HG03460 (cell line): ENCODE data around the gene SGK2.
"Not testable (repeated sequence)": the region's sequence is repeated elsewhere in the genome, so short reads cannot be mapped to it uniquely, and the experiment has no call there.

Experiments used
- ATAC-seq: cut with Tn5 transposase; IDR thresholded peaks from one replicate; pipeline ENCODE4 v1.9.1; 2021; ENCODE audit not compliant: unreplicated experiment

Gene SGK2

DNA sequence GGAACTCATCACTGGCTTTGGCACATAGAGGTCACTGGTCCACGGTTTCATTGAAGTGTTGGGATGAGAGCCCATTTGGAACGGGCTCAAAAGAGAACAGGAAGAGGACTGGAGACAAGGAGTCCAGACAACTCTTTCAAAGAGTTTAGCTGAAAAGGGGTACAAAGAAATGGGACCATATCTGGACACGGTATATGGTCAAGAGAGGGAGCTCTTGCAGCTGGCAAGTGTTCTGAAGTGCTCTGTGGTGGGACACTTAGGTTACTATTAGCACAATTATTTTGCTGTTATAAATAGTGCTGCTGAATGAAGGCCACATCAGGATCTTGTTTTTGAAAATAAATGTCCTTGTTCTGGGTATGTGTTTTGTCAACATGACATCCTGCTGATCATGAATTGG, 4.6 kb downstream of the SGK2 start:
- ATAC-seq: no peak

GRCh38 chr20:43563991-43564390, 5.2 kb downstream of the SGK2 start:
- ATAC-seq: no peak

DNA sequence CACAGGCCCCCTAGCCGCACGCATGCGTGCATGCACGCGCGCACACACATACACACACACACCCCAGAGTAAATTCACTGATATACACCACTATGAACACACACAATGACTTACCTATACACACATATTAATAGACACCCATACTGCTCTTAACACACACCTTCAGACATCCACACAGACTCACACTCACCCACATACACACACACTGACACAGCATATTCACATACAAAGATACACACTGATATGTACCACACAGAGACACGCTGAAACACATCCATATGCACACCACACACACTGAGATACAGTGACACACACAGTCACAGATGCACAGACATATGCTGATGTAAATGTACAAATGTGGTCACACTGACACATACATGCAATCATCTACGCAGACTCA, 5.6 kb downstream of the SGK2 start:
- no peak for ATAC-seq

DNA sequence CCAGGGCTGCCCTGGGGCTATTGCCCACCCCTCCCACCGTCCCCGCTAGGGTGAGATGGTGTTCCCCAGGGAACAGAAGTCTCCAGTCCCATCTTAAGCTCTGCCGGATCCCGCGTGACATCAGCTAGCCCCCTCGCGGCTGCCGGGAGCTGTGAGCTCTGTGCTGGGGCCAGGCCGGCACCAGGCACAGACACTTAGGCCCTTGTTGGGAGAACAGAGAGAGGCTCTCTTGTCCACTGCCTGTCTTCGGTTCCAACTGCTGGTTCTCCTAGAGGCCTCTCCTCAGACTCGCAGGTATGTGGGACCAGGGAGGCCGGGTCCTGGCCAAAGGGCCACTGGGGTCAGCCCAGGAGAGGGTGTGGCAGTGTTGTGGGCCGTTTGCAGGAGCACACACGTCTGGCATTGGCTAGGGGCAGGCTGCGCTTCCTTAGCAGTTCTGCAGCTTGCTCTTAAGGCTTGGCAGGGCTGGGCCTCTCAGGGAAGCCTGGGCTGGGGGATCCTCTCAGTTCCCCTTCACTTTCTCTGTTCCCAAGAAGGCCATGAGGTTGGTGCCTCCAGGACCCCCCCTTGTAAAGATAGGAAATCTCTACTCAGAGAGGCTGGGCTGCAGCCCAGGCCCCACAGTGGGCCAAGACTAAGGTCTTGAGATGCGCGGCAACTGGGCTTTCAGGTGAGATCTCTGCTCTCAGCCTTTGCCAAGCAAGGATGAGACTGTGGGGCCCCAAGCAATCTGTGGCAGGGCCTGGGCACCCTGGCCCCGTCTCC, 6.3 kb downstream of the SGK2 start:
- no peak for ATAC-seq

DNA sequence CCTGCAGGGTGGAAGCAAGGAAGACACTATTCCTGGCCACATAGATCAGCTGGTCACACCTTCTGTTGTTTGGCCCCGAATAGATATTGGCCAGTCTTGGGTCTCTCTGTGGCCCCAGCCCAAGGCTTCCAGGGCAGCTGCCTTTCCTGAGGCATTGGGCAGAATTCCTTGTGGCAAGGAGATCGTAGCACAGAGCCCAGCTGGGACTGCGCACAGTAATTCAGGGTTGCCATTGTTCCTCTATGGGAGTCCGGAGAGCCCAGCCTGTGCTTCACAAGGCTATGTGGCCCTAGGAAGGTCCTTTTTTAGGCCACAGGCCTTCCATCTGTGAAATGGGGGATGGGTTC, 6.9 kb downstream of the SGK2 start:
- no peak for ATAC-seq

DNA sequence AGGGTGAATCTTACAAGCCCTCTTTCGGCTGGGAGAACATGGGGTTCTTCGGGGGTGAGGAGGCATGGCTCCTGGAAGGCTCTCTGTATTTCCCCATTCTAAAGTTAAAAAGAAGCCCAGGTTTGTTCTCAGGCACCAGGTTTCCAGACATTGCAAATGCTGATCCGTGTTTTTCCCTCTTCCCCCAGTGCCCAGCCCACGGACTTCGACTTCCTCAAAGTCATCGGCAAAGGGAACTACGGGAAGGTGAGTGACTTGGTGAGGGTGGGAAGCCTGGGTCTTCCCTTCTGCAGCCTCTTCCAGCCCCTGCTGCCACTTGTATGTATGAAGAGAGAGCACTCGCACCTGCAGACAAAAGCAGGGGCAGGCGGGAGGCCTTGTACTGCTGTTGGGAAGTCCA, 8.7 kb downstream of the SGK2 start:
- no peak for ATAC-seq

GRCh38 chr20:43568706-43569105, 9.9 kb downstream of the SGK2 start:
- ATAC-seq: no peak

- no peak for ATAC-seq
Observed at GRCh38 chr20:43569282-43569681, 10.5 kb downstream of the SGK2 start.

GRCh38 chr20:43570496-43570895, 11.7 kb downstream of the SGK2 start:
- ATAC-seq: no peak

DNA sequence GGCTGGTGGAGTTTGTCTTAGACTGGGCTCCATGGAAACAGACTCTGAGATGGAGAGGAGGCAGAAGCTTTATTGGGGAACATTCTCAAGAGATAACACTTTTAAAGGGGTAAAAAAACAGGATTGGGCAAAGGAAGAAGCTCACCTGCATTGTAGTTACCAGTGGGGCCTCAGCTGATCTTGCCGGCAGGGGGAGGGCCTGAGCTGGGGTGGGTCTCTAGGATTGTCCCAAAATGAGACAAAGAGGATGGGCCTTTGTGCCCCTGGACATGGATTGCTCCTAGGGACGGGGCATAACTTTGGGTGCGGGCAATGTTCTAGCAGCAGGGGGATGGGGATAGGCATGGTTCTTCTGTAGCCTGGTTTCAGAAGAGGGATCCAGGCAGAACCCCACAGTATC, 12.5 kb downstream of the SGK2 start:
- ATAC-seq: no peak

GRCh38 chr20:43571771-43572170, 12.9 kb downstream of the SGK2 start:
- no peak for ATAC-seq

- no peak for ATAC-seq
Observed at GRCh38 chr20:43572891-43573290, 14.1 kb downstream of the SGK2 start.

DNA sequence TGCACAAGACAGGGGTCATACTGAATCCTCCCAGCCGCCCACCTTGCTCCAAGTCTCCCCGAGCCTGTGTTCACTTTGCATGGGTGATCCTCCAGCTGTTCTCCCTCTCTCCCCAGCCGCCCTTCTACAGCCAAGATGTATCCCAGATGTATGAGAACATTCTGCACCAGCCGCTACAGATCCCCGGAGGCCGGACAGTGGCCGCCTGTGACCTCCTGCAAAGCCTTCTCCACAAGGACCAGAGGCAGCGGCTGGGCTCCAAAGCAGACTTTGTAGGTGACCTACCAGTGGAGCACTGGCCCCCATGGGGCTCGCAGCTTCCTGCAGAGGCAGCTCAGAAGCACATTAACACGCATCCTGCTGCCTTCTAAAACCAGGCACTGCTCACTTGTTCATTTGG, 17.3 kb downstream of the SGK2 start:
- ATAC-seq: no peak

- no peak for ATAC-seq
Observed at GRCh38 chr20:43579861-43580793, 21.3 kb downstream of the SGK2 start.

DNA sequence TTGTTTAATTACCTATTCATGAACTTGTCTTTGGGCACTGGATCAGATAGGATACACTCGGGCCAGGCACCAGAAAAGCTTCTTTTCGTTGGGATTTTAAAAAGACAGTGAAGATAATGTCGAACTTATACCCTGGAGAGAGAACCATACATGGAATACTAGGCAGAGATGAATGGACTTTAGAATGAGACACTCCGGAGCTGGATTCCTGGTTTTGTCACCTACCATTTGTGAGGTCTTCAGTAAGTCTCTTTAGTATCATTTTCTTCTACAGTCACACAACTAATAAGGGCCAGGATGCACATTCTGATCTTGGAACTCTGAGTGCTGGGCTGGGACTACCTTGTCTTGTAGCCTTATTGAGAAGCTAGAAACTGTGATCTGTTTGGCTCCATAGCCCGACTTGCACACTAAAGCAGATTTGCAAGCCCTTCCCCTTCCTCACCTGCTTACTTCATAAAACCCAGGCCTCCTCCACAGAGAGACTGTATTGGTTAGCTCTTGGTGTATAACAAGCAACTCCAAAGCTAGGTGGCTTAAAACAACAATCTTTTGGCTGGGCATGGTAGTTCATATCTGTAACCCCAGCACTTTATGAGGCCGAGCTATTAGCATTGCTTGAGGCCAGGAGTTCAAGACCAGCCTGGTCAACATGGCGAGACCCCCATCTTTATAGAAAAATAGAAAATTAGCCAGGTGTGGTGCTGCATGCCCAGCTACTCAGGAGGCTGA, 24.5 kb downstream of the SGK2 start:
- no peak for ATAC-seq

- no peak for ATAC-seq
Observed at GRCh38 chr20:43583982-43584432, 25.2 kb downstream of the SGK2 start.

GRCh38 chr20:43584448-43585136, 25.8 kb downstream of the SGK2 start:
- no peak for ATAC-seq

DNA sequence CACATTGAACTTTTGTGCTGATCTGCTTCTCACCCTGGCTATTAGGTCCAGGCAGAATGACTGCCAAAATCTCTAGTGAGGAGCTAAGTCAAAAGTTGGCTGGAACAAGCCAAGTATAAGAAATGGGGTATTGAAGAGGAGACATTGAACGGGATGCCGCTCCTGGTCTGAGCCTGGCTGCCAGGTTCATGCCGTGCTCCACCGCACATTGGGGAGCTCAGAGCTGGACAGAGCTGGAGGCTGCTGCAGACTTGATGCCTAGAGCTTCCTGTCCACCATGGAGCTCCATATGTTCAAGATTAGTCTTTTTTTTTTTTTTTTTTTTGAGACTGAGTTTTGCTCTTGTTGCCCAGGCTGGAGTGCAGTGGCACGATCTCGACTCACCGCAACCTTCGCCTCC, 27.8 kb downstream of the SGK2 start:
- ATAC-seq: no peak

GRCh38 chr20:43588526-43588925, 29.7 kb downstream of the SGK2 start:
- ATAC-seq: not testable (repeated sequence)

GRCh38 chr20:43590036-43590391, 31.2 kb downstream of the SGK2 start:
- ATAC-seq: no peak
